K562 (cell line): Measurements from ENCODE around the gene KRTAP13-1.

Experiments used
- ETS1 ChIP-seq: conservative IDR thresholded peaks from 2 replicates; pipeline ENCODE4 v1.6.1; 2011; ENCODE audit warnings: low read depth, mild to moderate bottlenecking, low read length; ENCODE audit not compliant: control insufficient read depth
- TAF1 ChIP-seq: IDR thresholded peaks from 2 replicates; pipeline ENCODE4 v1.6.1; 2011; ENCODE audit warnings: mild to moderate bottlenecking, low read length, moderate library complexity; ENCODE audit not compliant: insufficient read depth, control insufficient read depth, severe bottlenecking; ENCODE audit errors: extremely low read depth
- USF2 ChIP-seq: sonication (generic); formaldehyde crosslinking; IDR thresholded peaks from 2 replicates; pipeline ENCODE4 v1.5.0; 2020; ENCODE audit warnings: missing genetic modification reagents
- YBX1 ChIP-seq: fragments of 450-650 bp; IDR thresholded peaks from 2 replicates; pipeline ENCODE4 v1.7.1; 2016; ENCODE audit warnings: mild to moderate bottlenecking

- TF ChIP-seq TAF1 = no peak
- TF ChIP-seq ETS1 = no peak
- TF ChIP-seq USF2 (CRISPR knock-in tag) = no peak
- no peak for TF ChIP-seq YBX1
Measured at GRCh38 chr21:30444204-30444603, 48.4 kb downstream of the KRTAP13-1 start.
